MM.1S (cell line): ENCODE data around the gene RAB27B.

Experiments used
- CTCF ChIP-seq: fragments of 300-600 bp; sonication (generic); IDR thresholded peaks from 2 replicates; pipeline ENCODE4 v1.5.1; 2016; ENCODE audit warnings: antibody characterized with exemption, low read length, mixed read lengths
- EZH2 ChIP-seq: fragments of 300-600 bp; sonication (generic); optimal IDR thresholded peaks from 2 replicates; pipeline ENCODE3; 2017; ENCODE audit warnings: low read depth, mild to moderate bottlenecking, antibody characterized with exemption, low read length, mixed read lengths

GRCh38 chr18:54787616-54788015, 40.7 kb upstream of the RAB27B start:
- TF ChIP-seq CTCF = no peak
- no peak for TF ChIP-seq EZH2
